ENCODE measurements around the gene CDC42EP4.

DNA sequence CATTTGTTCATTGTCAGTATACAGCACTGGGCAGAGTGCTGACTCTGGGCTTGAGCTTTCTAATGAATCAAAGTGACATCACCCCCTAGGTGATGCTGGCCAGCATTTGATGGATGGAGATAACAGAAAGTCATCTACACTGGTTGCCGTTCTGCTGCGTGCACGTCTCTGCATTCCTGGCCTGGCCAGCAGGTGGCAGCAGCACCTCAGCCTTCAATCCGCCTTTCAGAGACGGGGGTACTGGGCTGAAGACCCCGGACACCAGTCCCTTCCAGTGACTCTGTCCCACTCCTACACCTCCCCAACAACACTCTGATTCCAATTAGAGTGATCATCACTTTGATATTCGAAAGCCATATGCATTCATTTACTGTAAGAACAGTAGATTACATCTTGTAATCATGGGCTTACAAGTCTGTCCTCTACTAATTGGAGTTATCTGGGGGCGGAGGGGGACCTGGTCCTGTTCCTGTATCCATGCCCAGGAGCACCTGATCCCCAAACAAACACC, 56.1 kb downstream of the CDC42EP4 start:
- TF ChIP-seq, protein P1, sequence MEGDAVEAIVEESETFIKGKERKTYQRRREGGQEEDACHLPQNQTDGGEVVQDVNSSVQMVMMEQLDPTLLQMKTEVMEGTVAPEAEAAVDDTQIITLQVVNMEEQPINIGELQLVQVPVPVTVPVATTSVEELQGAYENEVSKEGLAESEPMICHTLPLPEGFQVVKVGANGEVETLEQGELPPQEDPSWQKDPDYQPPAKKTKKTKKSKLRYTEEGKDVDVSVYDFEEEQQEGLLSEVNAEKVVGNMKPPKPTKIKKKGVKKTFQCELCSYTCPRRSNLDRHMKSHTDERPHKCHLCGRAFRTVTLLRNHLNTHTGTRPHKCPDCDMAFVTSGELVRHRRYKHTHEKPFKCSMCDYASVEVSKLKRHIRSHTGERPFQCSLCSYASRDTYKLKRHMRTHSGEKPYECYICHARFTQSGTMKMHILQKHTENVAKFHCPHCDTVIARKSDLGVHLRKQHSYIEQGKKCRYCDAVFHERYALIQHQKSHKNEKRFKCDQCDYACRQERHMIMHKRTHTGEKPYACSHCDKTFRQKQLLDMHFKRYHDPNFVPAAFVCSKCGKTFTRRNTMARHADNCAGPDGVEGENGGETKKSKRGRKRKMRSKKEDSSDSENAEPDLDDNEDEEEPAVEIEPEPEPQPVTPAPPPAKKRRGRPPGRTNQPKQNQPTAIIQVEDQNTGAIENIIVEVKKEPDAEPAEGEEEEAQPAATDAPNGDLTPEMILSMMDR (IDR thresholded peaks at IDR 0.05 in 4 of 5, conservative IDR thresholded peaks at IDR 0.05 in 1 of 5), result peak; percentile 95 to 98 (median 97)
- TF ChIP-seq POLR2A (IDR thresholded peaks at IDR 0.05), result no peak
